GM12873 (cell line): Measurements from ENCODE around the gene NDST1.

Experiments used
- TF ChIP-seq, protein P1 (sequence below): IDR thresholded peaks from 2 replicates; pipeline ENCODE4 v1.5.1; 2012; ENCODE audit warnings: low read depth, mild to moderate bottlenecking, moderate library complexity, low read length, control low read depth; ENCODE audit not compliant: insufficient read depth; ENCODE audit errors: missing control alignments

The NDST1 gene

GRCh38 chr5:150534811-150535210 is 26.9 kb downstream of the NDST1 start:
- TF ChIP-seq, protein P1, sequence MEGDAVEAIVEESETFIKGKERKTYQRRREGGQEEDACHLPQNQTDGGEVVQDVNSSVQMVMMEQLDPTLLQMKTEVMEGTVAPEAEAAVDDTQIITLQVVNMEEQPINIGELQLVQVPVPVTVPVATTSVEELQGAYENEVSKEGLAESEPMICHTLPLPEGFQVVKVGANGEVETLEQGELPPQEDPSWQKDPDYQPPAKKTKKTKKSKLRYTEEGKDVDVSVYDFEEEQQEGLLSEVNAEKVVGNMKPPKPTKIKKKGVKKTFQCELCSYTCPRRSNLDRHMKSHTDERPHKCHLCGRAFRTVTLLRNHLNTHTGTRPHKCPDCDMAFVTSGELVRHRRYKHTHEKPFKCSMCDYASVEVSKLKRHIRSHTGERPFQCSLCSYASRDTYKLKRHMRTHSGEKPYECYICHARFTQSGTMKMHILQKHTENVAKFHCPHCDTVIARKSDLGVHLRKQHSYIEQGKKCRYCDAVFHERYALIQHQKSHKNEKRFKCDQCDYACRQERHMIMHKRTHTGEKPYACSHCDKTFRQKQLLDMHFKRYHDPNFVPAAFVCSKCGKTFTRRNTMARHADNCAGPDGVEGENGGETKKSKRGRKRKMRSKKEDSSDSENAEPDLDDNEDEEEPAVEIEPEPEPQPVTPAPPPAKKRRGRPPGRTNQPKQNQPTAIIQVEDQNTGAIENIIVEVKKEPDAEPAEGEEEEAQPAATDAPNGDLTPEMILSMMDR = no peak

- TF ChIP-seq, protein P1 = no peak
Observed at GRCh38 chr5:150535611-150536010, 27.7 kb downstream of the NDST1 start.

DNA sequence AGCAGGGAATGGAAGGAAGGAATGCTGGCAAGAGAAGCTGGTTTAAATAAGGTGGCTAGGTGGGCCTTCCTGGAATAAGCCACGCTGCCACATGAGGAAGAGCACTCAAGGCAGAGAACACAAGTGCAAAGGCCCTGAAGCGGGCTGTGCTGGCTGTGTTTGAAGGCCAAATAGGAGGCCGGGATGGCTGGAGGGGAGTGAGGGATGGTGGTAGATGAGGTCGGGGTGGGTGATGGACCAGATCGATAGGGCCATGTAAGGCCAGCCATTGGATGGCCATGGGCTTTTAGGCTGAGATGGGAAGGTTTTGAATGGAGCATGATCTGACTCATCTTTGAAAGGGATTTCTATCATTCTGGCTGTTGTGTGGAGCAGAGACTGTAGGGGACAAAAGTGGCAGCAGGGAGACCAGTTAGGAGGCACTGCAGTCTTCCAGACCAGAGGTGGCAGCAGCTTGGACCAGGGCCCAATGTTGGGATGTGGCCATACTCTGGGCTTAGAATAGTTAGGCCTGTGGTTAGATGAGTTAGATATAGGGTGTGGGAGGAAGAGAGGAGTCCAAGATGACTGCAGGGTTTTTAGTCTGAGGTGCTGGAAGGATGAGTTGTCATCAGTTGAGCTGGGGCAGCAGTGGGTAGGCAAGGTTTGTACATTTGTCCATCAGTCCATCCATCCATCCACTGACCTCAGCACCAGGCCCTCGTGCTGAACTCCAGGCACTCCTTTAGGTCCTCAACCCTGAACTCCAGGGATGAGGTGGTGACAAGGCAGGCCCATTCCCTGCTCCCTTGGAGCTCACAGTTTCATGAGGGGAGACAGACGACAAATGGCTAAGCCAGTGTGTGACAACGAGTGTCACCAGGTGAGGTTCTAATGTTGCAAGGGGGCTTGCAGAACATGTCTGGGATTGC is 30.3 kb downstream of the NDST1 start:
- TF ChIP-seq, protein P1 = no peak

GRCh38 chr5:150539206-150539605 is 31.3 kb downstream of the NDST1 start:
- TF ChIP-seq, protein P1 = no peak

- TF ChIP-seq, protein P1 = no peak
Observed at GRCh38 chr5:150540042-150540441, 32.1 kb downstream of the NDST1 start.

GRCh38 chr5:150540615-150541396 is 32.9 kb downstream of the NDST1 start:
- TF ChIP-seq, protein P1 = no peak

GRCh38 chr5:150541397-150541675 is 33.4 kb downstream of the NDST1 start:
- TF ChIP-seq, protein P1 = no peak
